GM18498 (cell line): ENCODE measurements around the gene S100A8.
"Not testable (repeated sequence)": the region's sequence is repeated elsewhere in the genome, so short reads cannot be mapped to it uniquely, and the experiment has no call there.

Source experiments
- ATAC-seq: cut with Tn5 transposase; IDR thresholded peaks from one replicate; pipeline ENCODE4 v1.9.1; 2021; ENCODE audit warnings: mild to moderate bottlenecking, moderate library complexity; ENCODE audit not compliant: unreplicated experiment

The S100A8 gene

GRCh38 chr1:153417136-153417888, 26.4 kb upstream of the S100A8 start:
- ATAC-seq = no peak

DNA sequence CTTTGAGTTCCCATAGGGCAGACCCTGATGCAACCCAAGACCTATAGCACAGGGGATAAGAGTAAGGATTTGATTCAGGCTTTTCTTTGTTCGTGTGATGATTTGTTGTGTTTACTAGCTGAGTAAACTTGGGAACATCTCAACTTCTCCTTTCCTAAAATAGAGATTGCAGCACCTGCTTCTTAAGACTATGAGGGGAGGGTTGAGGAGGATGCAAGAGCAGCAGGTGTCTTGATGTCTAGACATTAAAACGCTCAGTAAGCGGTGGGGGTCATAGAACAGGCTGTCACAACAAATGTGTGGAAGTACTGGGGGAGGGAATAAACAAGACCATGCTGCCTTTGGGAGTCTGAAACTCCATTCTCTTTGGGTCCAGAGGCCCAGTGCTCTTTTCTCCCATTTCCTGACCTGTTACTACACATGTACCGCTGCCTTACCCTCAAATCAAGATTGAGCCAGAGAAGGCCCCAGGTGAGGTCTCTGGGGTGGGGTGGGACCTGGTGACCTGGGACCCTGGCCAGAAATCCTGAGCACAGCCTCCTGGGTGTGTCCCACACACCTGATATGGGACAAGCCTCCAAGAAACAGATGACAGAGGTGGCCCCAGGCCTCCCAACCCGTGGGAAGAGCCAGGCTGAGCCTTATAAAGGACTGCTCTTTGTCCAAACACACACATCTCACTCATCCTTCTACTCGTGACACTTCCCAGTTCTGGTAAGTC, 25.1 kb upstream of the S100A8 start, which contains the start of gene S100A7A:
S100A7A (plus strand) TSS at position 671 of the 721 bp plus-strand sequence. CDS start 1,563 bp downstream, outside the sequence.
- ATAC-seq = no peak

- not testable (repeated sequence) for ATAC-seq
These were observed 23.1 kb upstream of the S100A8 start for GRCh38 chr1:153413961-153414360.

GRCh38 chr1:153407274-153407673, 16.4 kb upstream of the S100A8 start:
- ATAC-seq = not testable (repeated sequence)

DNA sequence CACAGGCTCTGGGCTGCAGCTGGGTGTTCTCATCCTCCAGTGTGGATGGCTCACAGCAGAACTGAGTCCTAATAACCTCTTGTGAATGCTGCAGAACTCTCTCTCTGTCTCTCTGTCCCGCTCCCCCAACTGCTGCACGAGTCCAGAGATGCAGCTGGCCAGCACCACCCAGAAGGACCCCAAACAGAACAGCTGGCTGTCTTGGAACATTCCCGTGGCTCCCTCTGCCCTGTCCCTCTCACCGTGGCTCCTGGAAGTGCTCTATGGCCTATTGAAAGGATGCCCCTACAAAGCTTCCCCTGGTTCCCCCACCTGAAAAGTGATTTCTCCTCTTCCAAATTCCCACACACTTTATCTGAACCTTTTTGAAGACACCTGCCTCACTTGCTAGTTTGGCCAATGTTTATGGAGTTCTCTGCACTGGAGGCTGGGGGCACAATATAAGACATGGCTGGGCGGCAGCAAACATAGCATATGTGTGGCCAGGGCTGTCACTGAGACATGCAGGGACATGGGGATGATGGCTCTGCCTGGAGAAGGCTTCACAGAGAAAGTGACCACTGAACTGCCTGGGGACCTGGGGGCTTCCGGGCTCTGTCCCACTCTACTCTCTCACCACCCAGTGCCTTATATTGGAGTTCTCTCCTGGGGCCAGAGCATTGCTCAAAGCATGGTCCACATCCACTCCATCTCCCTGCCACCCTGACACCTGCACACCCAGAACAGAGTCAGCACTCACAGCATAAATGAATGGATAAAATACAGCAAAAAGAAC, 15.1 kb upstream of the S100A8 start:
- not testable (repeated sequence) for ATAC-seq

GRCh38 chr1:153404768-153405167, 13.9 kb upstream of the S100A8 start:
- no peak for ATAC-seq

- ATAC-seq = no peak
These were observed 13.3 kb upstream of the S100A8 start for GRCh38 chr1:153404086-153404635.

- ATAC-seq = no peak
These were observed 12.7 kb upstream of the S100A8 start for GRCh38 chr1:153403421-153404085.

GRCh38 chr1:153402226-153402625, 11.4 kb upstream of the S100A8 start:
- ATAC-seq = no peak

DNA sequence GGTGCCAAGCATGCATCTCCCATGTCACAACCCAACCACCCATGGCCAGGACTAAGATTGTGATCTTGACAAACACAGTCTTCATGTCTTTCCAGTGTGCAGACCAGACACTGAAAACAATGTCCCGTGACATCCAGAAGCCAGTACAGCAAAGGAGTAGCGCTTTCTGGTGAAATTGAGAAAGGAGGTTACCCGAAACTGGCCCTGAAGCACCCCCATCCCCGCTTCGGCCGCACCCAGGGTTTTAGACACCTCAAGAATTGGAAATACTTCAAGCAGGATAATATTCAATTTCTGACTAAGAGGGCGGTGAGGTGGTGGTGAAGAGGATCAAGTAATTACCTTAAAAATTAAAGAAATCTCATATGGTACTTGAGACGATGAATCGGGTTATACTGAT, 10.6 kb upstream of the S100A8 start:
- ATAC-seq = no peak

DNA sequence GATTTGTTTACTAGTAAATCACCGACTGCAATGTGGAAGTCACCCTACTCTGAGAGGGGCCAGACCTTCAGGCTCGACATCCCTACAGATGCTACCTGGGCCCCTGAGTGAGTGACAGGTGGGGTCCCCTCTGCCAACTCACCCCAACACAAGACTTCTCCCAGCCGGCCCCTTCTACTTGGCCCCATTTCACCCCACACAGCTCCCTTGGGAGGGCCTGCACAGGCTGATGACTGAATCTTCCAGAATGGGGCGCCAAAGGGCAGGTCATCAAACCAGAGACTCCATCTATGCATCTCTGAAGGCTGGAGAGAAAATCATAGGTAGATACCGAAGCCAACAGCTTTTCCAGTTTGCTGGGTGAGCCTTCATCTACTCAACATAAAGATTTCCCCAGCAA, 9.4 kb upstream of the S100A8 start:
- no peak for ATAC-seq

DNA sequence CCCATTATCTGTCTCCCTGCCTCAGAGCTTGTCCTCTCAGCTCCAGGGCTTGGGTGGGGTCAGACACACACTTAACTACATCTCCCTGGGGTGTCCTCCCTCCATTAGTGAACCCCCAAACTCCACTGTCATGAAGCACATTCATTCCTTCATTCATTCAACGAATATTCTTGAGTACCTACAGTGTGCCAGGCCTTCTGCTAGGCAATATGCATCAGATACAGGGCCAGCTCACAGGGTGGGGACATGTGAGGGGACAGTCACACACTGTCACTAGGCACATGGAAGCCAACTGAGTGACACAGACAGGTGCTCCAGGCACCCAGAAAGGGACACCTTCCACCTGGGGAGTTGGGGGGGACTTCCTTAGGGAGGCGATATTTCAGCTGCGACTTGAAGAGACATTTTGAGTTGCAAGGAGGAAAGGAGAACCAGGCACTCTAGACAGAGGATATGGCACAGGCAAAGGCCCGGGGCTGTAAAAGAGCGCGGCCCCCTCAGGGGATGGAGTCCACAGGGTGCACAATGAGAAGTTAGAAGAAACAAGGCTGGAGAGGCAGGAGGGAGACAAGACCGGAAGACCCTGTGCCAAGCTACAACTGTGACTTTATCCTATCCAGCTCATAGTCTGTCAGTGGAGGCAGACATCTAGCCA, 8.7 kb upstream of the S100A8 start:
- no peak for ATAC-seq

DNA sequence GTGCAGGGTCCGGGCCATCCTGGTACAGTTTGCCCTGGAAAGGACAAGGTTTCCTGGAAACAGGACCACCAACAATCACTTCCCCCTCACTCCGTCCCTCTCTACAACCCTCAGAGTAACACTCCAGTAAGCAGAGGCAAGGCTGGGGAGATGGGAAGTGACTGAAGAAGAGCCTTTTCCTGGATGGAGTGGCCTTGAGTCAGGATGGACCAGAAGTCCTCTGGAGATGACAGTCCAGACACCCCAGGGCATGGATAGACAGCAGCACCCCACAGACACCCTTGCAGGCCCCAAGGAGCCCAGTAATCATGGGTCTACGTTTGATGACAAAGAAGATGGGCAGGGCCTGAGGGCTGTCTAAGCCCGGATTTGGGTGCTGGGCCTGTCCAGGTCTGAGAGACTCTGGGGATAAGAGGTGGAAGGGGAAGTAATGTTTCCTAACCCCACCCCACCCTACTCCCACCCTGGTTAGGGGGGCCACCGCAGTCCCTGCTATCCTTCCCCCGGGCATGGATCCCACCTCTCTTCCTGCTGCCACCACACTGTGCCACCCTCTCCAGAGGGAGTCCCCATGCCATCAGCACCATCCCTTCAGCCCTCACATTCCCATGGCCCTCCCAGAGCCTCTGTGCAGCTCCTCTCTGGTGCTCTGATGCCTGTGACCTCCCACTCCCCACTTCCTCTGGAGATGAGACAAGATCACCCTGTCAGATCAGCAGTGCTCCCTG, 7.2 kb upstream of the S100A8 start:
- no peak for ATAC-seq

- no peak for ATAC-seq
These were observed 6.4 kb upstream of the S100A8 start for GRCh38 chr1:153397051-153397923.

DNA sequence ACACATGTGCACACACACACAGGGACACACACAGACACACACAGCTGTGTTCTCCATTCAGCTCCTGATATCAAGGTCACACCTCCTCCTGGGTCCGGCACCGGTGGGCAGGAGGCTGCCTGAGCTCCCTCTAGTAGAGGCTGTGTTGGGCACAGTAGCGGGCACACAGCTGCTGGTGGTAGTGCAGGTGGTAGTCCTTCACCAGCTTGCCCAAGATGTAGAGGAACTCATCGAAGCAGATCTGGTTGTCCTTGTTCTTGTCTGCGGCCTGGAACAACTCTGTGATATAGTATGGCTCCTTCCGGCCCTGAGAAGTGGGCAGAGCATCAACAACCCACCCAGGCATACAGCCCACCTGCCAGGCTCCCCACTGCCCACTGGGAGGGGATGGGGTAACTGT, 5.6 kb upstream of the S100A8 start:
- ATAC-seq = no peak

GRCh38 chr1:153395776-153396175, 4.9 kb upstream of the S100A8 start:
- no peak for ATAC-seq

- no peak for ATAC-seq
These were observed 4.3 kb upstream of the S100A8 start for GRCh38 chr1:153395136-153395685.

DNA sequence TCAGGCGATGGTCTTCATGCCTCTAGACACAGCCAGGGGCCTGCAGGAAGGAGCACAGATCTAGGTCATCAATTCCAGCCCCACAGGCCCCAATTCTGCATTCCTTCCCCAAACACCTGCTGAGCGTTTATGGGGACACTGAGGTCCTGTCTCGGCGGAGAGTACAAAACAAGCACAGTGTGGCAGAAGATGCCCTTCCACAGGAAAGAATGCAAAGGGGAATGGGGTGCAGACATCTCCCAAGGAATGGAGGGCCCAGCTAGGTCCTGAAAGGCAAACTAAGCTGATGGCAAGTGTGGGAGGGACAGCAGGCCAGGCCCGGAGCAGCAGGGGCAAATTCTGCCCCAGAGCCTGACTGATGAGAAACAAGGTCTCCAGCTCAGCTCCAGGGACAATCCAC, 3.5 kb upstream of the S100A8 start:
- no peak for ATAC-seq
